Liver (tissue), 9 donors: Measurements from ENCODE around the gene GIMAP7. TPM values are rescaled to one million over a fixed set of nuclear protein-coding genes. Genes with fewer than 3 reads are reported as not detected.

Experiments
- DNase-seq: peaks from one replicate; pipeline ENCODE4 v3.0.0-alpha.2; 2017; ENCODE audit warnings: low spot score
- H3K27ac ChIP-seq, 2 donors: one replicate each; pipeline ENCODE4 v1.7.0; 2013; ENCODE audit warnings: inconsistent platforms in 2 of 2, low read length in 2 of 2, control low read depth in 1 of 2, low read depth in 1 of 2, mild to moderate bottlenecking in 1 of 2
- H3K27me3 ChIP-seq, 4 donors: one replicate each; pipeline versions ENCODE4 v1.6.1 to v1.7.0; 2013; ENCODE audit warnings: low read length in 3 of 4, inconsistent platforms in 1 of 4, mild to moderate bottlenecking in 1 of 4, moderate library complexity in 1 of 4; ENCODE audit not compliant: control insufficient read depth in 4 of 4, insufficient read depth in 4 of 4
- H3K36me3 ChIP-seq, 4 donors: one replicate each; pipeline versions ENCODE4 v1.6.1 to v1.7.0; 2013; ENCODE audit warnings: low read length in 3 of 4, mild to moderate bottlenecking in 3 of 4, low read depth in 1 of 4, moderate library complexity in 1 of 4; ENCODE audit not compliant: control insufficient read depth in 4 of 4, insufficient read depth in 3 of 4
- H3K4me1 ChIP-seq, 4 donors: one replicate each; pipeline versions ENCODE4 v1.6.1 to v1.7.0; 2013; ENCODE audit warnings: low read length in 3 of 4, mild to moderate bottlenecking in 3 of 4, moderate library complexity in 1 of 4; ENCODE audit not compliant: control insufficient read depth in 4 of 4, insufficient read depth in 4 of 4
- H3K4me3 ChIP-seq, 3 donors: one replicate each; pipeline versions ENCODE4 v1.6.1 to v1.7.0; 2013; ENCODE audit warnings: low read length in 3 of 3, control low read depth in 1 of 3, low read depth in 1 of 3, mild to moderate bottlenecking in 1 of 3
- H3K9ac ChIP-seq, 2 donors: one replicate each; pipeline ENCODE4 v1.7.0; 2013; ENCODE audit warnings: low read length in 2 of 2, mild to moderate bottlenecking in 2 of 2, moderate library complexity in 2 of 2, control low read depth in 1 of 2, low read depth in 1 of 2
- H3K9me3 ChIP-seq, 4 donors: one replicate each; pipeline versions ENCODE4 v1.6.1 to v1.7.0; 2013; ENCODE audit warnings: low read length in 3 of 4; ENCODE audit not compliant: control insufficient read depth in 4 of 4
- ATF3 ChIP-seq: IDR thresholded peaks from 2 replicates; pipeline ENCODE4 v1.6.1; 2016; ENCODE audit warnings: antibody characterized with exemption
- GABPA ChIP-seq, 2 donors: IDR thresholded peaks in 1 of 2; conservative IDR thresholded peaks in 1 of 2; 2 replicates each; pipeline ENCODE4 v1.6.1; 2016; ENCODE audit warnings: antibody characterized with exemption in 2 of 2, mild to moderate bottlenecking in 1 of 2, moderate library complexity in 1 of 2
- HNF4G ChIP-seq: IDR thresholded peaks from 2 replicates; pipeline ENCODE4 v1.6.1; 2016; ENCODE audit warnings: antibody characterized with exemption
- JUND ChIP-seq, 2 donors: IDR thresholded peaks; 2 replicates each; pipeline ENCODE4 v1.6.1; 2016; ENCODE audit warnings: antibody characterized with exemption in 2 of 2
- NR2F2 ChIP-seq: IDR thresholded peaks from 2 replicates; pipeline ENCODE4 v1.6.1; 2016; ENCODE audit warnings: antibody characterized with exemption
- RAD21 ChIP-seq, 2 donors: IDR thresholded peaks; 2 replicates each; pipeline ENCODE4 v1.6.1; 2016; ENCODE audit warnings: antibody characterized with exemption in 2 of 2, mild to moderate bottlenecking in 2 of 2
- REST ChIP-seq: IDR thresholded peaks from 2 replicates; pipeline ENCODE4 v1.6.1; 2016; ENCODE audit warnings: antibody characterized with exemption, mild to moderate bottlenecking
- SP1 ChIP-seq: IDR thresholded peaks from 2 replicates; pipeline ENCODE4 v1.6.1; 2018; ENCODE audit warnings: antibody characterized with exemption, mild to moderate bottlenecking
- TAF1 ChIP-seq: conservative IDR thresholded peaks from 2 replicates; pipeline ENCODE4 v1.6.1; 2016; ENCODE audit warnings: antibody characterized with exemption, mild to moderate bottlenecking
- whole genome bisulfite sequencing: extraction: QIAGEN DNeasy Blood & Tissue Kit; methylation state at CpG from one replicate; pipeline ENCODE4 v1.1.7; 2013; 5-methylcytosine and 5-hydroxymethylcytosine counted together
- polyA plus RNA-seq, 2 donors: library from polyadenylated mRNA; stranded (reverse) in 1 of 2; unstranded in 1 of 2; fragments of 200-250 nt in 1 of 2; fragments of >200 nt in 1 of 2; fragmentation: Nextera tagmentation in 1 of 2; extraction: Ambion mirVana in 1 of 2; gene quantifications; one replicate each; pipeline versions ENCODE4 v1.2.1 to v1.2.3, GENCODE V29; 2013 to 2015
- total RNA-seq, 2 donors: library from RNA; depleted of rRNA; stranded (reverse); fragments of >200 nt; gene quantifications; one replicate each; pipeline ENCODE4 v1.2.3, GENCODE V29; 2014
- donor health status: healthy.
- donor health status: healthy.
- donor health status: healthy.
- donor health status: healthy.
- donor health status: healthy.

GIMAP7 gene
- total and polyA plus RNA-seq, 4 donors, result 4.8 to 12.8 (median 10.5) TPM

GRCh38 chr7:150567169-150567568 lies 52.5 kb downstream of the GIMAP7 start, which contains the start of gene GIMAP4:
Gene GIMAP4, plus strand, starts transcription at chr7:150567390. Its CDS starts 2,512 bp downstream, at chr7:150569902.
- no peak for DNase-seq
- no peaks in the 10 kb centered on the region for H3K4me1 ChIP-seq
- 56% methylated on average over 9 of the region's 9 CpGs for WGBS
- peak within 1 kb of the TSS; percentile 63 to 65 for H3K27ac ChIP-seq
- TF ChIP-seq REST, result peak; percentile 37
- peak; percentile 23 to 38 for TF ChIP-seq RAD21 (IDR thresholded peaks at IDR 0.05)
- TF ChIP-seq NR2F2, result no peak
- peaks cover 0 to 4% (median 0%) of the 10 kb centered on the region in 4 donors for H3K36me3 ChIP-seq
- peak within 1 kb of the TSS; percentile 3 to 88 for H3K9ac ChIP-seq
- peak within 1 kb of the TSS; percentile 43 to 66 (median 65) for H3K4me3 ChIP-seq
- H3K27me3 ChIP-seq, result no peaks in the 10 kb centered on the region
- no peaks in the 10 kb centered on the region for H3K9me3 ChIP-seq

- Histone ChIP-seq H3K9ac (peak overlapping the region; percentile 3 to 88), H3K4me3 (peak overlapping the region; percentile 43 to 66 (median 65)), H3K36me3 (peaks cover 0 to 4% (median 2%) of the 10 kb centered on the region in 4 donors), H3K27ac (peak overlapping the region; percentile 63 to 65), H3K4me1 (no peaks in the 10 kb centered on the region), H3K27me3 (no peaks in the 10 kb centered on the region), H3K9me3 (no peaks in the 10 kb centered on the region)
- 60% methylated on average over 3 of the region's 3 CpGs for WGBS
- DNase-seq, result no peak
- TF ChIP-seq HNF4G (no peak), GABPA (IDR thresholded peaks at IDR 0.05 in 1 of 2, conservative IDR thresholded peaks at IDR 0.05 in 1 of 2) (no peak), SP1 (no peak), TAF1 (no peak)
These were observed 53.2 kb downstream of the GIMAP7 start for GRCh38 chr7:150567871-150568301.

- TF ChIP-seq ATF3, result no peak
- no peak for TF ChIP-seq SP1
- no peak for TF ChIP-seq JUND (IDR thresholded peaks at IDR 0.05)
- Histone ChIP-seq H3K36me3 (peaks cover 0 to 7% (median 2%) of the 10 kb centered on the region in 4 donors), H3K4me1 (no peaks in the 10 kb centered on the region), H3K27ac (peak overlapping the region; percentile 28 to 37), H3K27me3 (no peaks in the 10 kb centered on the region), H3K9me3 (no peaks in the 10 kb centered on the region), H3K4me3 (peak overlapping the region; percentile 37 to 43 (median 41)), H3K9ac (peak overlapping the region in 1 of 2 donors; percentile 88)
- 76% methylated on average over 2 of the region's 2 CpGs for WGBS
- no peak for DNase-seq
These were observed 54.0 kb downstream of the GIMAP7 start for GRCh38 chr7:150568714-150569113.
